GM15510 (cell line): ENCODE data around the gene STARD10.

Experiments used
- POLR2A ChIP-seq: IDR thresholded peaks from 3 replicates; pipeline ENCODE4 v1.6.1; 2011; ENCODE audit warnings: borderline replicate concordance; ENCODE audit not compliant: insufficient read length; ENCODE audit errors: extremely low read depth

The STARD10 gene

GRCh38 chr11:72741429-72741833 lies 52.4 kb downstream of the STARD10 start:
- no peak for TF ChIP-seq POLR2A

- no peak for TF ChIP-seq POLR2A
Measured at GRCh38 chr11:72740562-72741428, 53.1 kb downstream of the STARD10 start.

- TF ChIP-seq POLR2A: no peak
Measured at GRCh38 chr11:72740060-72740424, 53.8 kb downstream of the STARD10 start.

- TF ChIP-seq POLR2A: no peak
Measured at GRCh38 chr11:72739240-72740059, 54.4 kb downstream of the STARD10 start.

GRCh38 chr11:72738199-72739141 lies 55.4 kb downstream of the STARD10 start:
- TF ChIP-seq POLR2A: peak; percentile 51

- no peak for TF ChIP-seq POLR2A
Measured at GRCh38 chr11:72737336-72737735, 56.5 kb downstream of the STARD10 start.

GRCh38 chr11:72736452-72737069 lies 57.3 kb downstream of the STARD10 start:
- TF ChIP-seq POLR2A: no peak

GRCh38 chr11:72735495-72736027 lies 58.3 kb downstream of the STARD10 start:
- no peak for TF ChIP-seq POLR2A

- no peak for TF ChIP-seq POLR2A
Measured at GRCh38 chr11:72732329-72732728, 61.5 kb downstream of the STARD10 start.

- no peak for TF ChIP-seq POLR2A
Measured at GRCh38 chr11:72730737-72731136, 63.1 kb downstream of the STARD10 start.

- no peak for TF ChIP-seq POLR2A
Measured at GRCh38 chr11:72730243-72730642, 63.6 kb downstream of the STARD10 start.

GRCh38 chr11:72727521-72727920 lies 66.3 kb downstream of the STARD10 start:
- TF ChIP-seq POLR2A: no peak

- TF ChIP-seq POLR2A: no peak
Measured at GRCh38 chr11:72726266-72727220, 67.3 kb downstream of the STARD10 start.

GRCh38 chr11:72725724-72726028 lies 68.2 kb downstream of the STARD10 start:
- no peak for TF ChIP-seq POLR2A
